Prostate gland (tissue), 2 donors: ENCODE data around the gene TCERG1L. TPM values are rescaled to one million over a fixed set of nuclear protein-coding genes. Genes with fewer than 3 reads are reported as not detected.

Source experiments
- DNase-seq: peaks from one replicate; pipeline ENCODE4 v3.0.0-alpha.2; 2019; ENCODE audit warnings: low spot score
- H3K27ac ChIP-seq, 2 donors: fragments of 200-600 bp; sonication (generic); 2 replicates each; pipeline ENCODE4 v1.5.1; 2017 to 2019
- H3K27me3 ChIP-seq: fragments of 200-600 bp; sonication (generic); replicated peaks from 2 replicates; pipeline ENCODE4 v1.5.1; 2019; ENCODE audit not compliant: insufficient read depth
- H3K36me3 ChIP-seq, 2 donors: fragments of 200-600 bp; sonication (generic); 1 replicate in 1 of 2; 2 replicates in 1 of 2; pipeline versions ENCODE4 v1.5.1 to v1.8.1; 2017 to 2019
- H3K4me1 ChIP-seq: fragments of 200-600 bp; sonication (generic); replicated peaks from 2 replicates; pipeline ENCODE4 v1.5.1; 2019
- H3K4me3 ChIP-seq, 2 donors: fragments of 200-600 bp; sonication (generic); 2 replicates each; pipeline ENCODE4 v1.5.1; 2017 to 2019
- H3K9me3 ChIP-seq: fragments of 200-600 bp; sonication (generic); 2 replicates; pipeline ENCODE4 v1.5.1; 2017
- POLR2A ChIP-seq: fragments of 450-650 bp; IDR thresholded peaks from one replicate; pipeline ENCODE4 v1.6.1; 2016; ENCODE audit warnings: antibody characterized with exemption, mild to moderate bottlenecking
- POLR2AphosphoS5 ChIP-seq: sonication (generic); formaldehyde crosslinking; IDR thresholded peaks from one replicate; pipeline ENCODE4 v1.6.1; 2017; ENCODE audit warnings: antibody characterized with exemption
- WGBS: methylation state at CpG from one replicate; pipeline ENCODE4 v1.1.5; 2018; 5-methylcytosine and 5-hydroxymethylcytosine counted together
- intact Hi-C: fragments of 100-400 bp; cut with DNase I; formaldehyde crosslinking; loops from one replicate; pipeline ENCODE4 v1.14.2; 2022
- total RNA-seq, 2 donors: library from RNA; depleted of rRNA; stranded (reverse); fragments of >200 nt; gene quantifications; one replicate each; pipeline ENCODE4 v1.1.0, GENCODE V29; 2016
- TF ChIP-seq, protein P1 (sequence below), 4 experiments: fragments of 200-600 bp in 2 of 4; fragments of 450-650 bp in 2 of 4; sonication (generic) in 2 of 4; IDR thresholded peaks; 1 replicate in 3 of 4; 2 replicates in 1 of 4; pipeline ENCODE4 v1.5.1; 2016 to 2019; ENCODE audit warnings: antibody characterized with exemption in 4 of 4, mild to moderate bottlenecking in 2 of 4, moderate library complexity in 2 of 4

The TCERG1L gene
- total RNA-seq, 2 donors from 2014 or later: 0.23 to 4.0 TPM

DNA sequence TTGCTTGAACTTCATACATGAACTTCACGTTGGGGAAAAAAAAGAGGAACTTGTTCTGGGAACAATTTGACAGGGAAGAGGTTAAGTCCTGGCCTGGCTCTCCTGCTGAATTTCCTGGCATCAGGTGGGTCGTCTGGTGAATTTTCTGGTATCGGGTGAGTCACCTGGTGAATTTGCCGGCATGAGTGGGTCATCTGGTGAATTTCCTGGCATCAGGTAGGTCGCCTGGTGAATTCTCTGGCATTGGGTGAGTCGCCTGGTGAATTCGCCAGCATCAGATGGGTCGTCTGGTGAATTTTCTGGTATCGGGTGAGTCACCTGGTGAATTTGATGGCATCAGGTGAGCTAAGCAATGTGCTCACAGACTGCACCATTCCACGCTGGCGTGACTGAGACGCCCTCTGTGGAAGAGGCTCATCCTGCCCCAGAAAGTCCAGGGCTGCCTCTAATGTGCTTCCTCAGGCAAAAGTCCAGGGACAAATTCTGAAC, 255.4 kb downstream of the TCERG1L start:
- no peak for DNase-seq
- Histone ChIP-seq H3K36me3 (no peaks in the 10 kb centered on the region), H3K4me1 (no peaks in the 10 kb centered on the region), H3K9me3 (no peaks in the 10 kb centered on the region), H3K27ac (no peak overlapping the region), H3K27me3 (peaks cover 2% of the 10 kb centered on the region), H3K4me3 (no peak overlapping the region)
- 85% methylated on average over 12 of the region's 12 CpGs for WGBS
- TF ChIP-seq POLR2AphosphoS5 (no peak), POLR2A (no peak)
- TF ChIP-seq, protein P1, sequence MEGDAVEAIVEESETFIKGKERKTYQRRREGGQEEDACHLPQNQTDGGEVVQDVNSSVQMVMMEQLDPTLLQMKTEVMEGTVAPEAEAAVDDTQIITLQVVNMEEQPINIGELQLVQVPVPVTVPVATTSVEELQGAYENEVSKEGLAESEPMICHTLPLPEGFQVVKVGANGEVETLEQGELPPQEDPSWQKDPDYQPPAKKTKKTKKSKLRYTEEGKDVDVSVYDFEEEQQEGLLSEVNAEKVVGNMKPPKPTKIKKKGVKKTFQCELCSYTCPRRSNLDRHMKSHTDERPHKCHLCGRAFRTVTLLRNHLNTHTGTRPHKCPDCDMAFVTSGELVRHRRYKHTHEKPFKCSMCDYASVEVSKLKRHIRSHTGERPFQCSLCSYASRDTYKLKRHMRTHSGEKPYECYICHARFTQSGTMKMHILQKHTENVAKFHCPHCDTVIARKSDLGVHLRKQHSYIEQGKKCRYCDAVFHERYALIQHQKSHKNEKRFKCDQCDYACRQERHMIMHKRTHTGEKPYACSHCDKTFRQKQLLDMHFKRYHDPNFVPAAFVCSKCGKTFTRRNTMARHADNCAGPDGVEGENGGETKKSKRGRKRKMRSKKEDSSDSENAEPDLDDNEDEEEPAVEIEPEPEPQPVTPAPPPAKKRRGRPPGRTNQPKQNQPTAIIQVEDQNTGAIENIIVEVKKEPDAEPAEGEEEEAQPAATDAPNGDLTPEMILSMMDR (IDR thresholded peaks at IDR 0.05): no peak
- intact Hi-C loops: no loop called here

DNA sequence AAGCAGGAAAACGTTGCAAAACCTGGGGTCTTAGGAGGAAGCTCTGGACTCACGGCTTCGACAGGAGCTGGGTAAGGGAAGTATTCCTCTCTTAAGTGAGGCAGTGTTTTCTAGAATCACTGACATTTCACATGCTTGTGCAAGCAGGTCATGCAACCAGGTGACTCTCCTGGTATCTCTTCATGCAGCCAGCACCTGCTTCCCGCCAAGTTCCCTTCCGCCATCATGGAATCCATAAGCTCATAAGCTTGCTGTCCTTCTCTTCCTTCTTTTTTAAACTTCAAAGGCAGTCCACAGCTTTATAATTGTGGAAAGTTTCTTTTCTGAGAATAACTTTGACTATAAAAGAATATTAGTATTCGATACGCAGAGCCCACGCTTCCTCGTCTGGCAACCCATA, 256.1 kb downstream of the TCERG1L start:
- Histone ChIP-seq H3K36me3 (no peaks in the 10 kb centered on the region), H3K9me3 (no peaks in the 10 kb centered on the region), H3K4me1 (no peaks in the 10 kb centered on the region), H3K4me3 (no peak overlapping the region), H3K27ac (no peak overlapping the region), H3K27me3 (peaks cover 2% of the 10 kb centered on the region)
- TF ChIP-seq, protein P1 (IDR thresholded peaks at IDR 0.05): no peak
- TF ChIP-seq POLR2AphosphoS5: no peak
- TF ChIP-seq POLR2A: no peak
- intact Hi-C loops: no loop called here
- 78% methylated on average over 9 of the region's 9 CpGs for WGBS
- DNase-seq: no peak

DNA sequence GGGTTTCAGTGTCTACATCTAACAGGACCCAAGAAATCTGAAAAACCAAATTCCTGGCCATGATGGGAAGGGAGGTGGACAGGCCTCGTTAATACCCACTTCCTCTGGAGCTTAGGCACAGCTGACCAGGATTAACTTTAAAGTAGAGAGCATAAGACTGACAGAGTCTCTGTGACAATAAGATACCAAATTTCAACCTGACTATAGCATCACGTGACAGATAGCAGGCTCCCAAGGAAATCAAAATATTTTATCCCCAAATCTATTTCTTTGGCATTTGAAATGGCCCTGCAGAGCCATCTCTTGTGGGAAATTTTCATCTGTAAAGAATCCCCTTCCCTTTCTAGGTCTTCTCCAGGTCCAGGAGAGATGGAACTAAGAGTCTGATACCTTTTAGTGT, 258.3 kb downstream of the TCERG1L start:
- no peaks in the 10 kb centered on the region for H3K9me3 ChIP-seq
- H3K4me3 ChIP-seq: no peak overlapping the region
- no peak for DNase-seq
- no peaks in the 10 kb centered on the region for H3K36me3 ChIP-seq
- H3K4me1 ChIP-seq: no peaks in the 10 kb centered on the region
- H3K27ac ChIP-seq: no peak overlapping the region
- 89% methylated on average over 2 of the region's 2 CpGs for WGBS
- intact Hi-C loops: no loop called here
- TF ChIP-seq, protein P1 (IDR thresholded peaks at IDR 0.05): no peak
- TF ChIP-seq POLR2A (no peak), POLR2AphosphoS5 (no peak)
- peaks cover 2% of the 10 kb centered on the region for H3K27me3 ChIP-seq

DNA sequence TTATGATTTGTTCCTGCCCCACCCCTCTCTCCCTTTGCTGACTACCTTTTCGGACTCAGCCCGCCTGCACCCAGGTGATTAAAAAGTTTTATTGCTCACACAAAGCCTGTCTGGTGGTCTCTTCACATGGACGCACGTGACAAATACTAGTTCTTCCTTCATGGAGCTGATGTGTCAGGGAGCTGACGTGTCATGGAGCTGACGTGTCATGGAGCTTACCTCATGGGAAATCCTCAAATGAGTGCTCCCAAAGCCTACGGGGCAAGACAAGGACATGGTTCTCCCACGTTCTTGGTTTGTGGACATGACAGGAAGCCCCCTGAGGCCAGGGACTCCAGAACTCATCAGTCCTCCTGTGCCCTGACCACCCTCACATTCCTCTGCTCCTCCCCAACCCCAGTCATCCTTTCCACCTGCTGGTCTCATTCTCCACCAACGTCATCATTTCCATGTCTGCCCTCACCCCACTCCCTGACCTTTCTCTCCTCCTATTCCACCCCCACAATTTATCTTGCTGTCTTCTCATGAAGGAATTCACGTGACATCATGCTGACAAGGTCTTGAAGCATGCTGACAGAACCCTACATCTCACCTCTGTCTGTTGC, 261.3 kb downstream of the TCERG1L start:
- intact Hi-C loops: no loop called here
- Histone ChIP-seq H3K4me1 (no peaks in the 10 kb centered on the region), H3K27ac (no peak overlapping the region), H3K27me3 (peaks cover 2% of the 10 kb centered on the region), H3K36me3 (no peaks in the 10 kb centered on the region), H3K4me3 (no peak overlapping the region), H3K9me3 (no peaks in the 10 kb centered on the region)
- 87% methylated on average over 10 of the region's 10 CpGs for WGBS
- TF ChIP-seq POLR2A (no peak), POLR2AphosphoS5 (no peak)
- TF ChIP-seq, protein P1 (IDR thresholded peaks at IDR 0.05): no peak
- no peak for DNase-seq

DNA sequence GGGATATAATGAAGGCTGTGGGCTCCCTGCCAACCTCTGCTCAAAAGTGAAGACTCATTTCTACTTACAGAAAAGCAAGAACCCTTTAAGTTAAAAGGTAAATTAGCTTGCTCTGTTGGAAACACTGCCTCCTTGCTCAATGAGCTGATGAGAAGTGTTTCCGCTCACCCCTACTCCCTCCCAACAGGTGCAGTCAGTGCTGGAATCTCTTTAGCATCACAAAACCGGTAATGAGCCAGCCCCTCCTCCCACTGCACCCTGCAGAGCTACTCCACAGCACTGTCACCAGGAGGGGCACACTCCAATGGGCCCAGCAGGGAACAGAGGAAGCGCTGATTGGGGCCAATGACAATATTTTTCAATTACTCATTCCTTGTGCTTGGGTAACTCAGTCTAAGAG, 262.5 kb downstream of the TCERG1L start:
- intact Hi-C loops: no loop called here
- peaks cover 2% of the 10 kb centered on the region for H3K27me3 ChIP-seq
- no peak overlapping the region for H3K27ac ChIP-seq
- no peaks in the 10 kb centered on the region for H3K4me1 ChIP-seq
- WGBS: 29% methylated on average over 3 of the region's 3 CpGs
- no peak overlapping the region for H3K4me3 ChIP-seq
- no peaks in the 10 kb centered on the region for H3K36me3 ChIP-seq
- TF ChIP-seq, protein P1 (IDR thresholded peaks at IDR 0.05): no peak
- TF ChIP-seq POLR2AphosphoS5: no peak
- no peak for TF ChIP-seq POLR2A
- no peak for DNase-seq
- H3K9me3 ChIP-seq: no peaks in the 10 kb centered on the region
